PC-9 (cell line): ENCODE results near the gene OMG. TPM values are rescaled to one million over a fixed set of nuclear protein-coding genes. Genes with fewer than 3 reads are reported as not detected.

Experiments
- BruUV-seq: library from RNA; stranded (reverse); fragments of 400-500 nt; replicated peaks from 2 replicates; lab custom pipeline; 2021; lab: Mats Ljungman, UMichigan
- CTCF ChIA-PET: fragments of 300-600 bp; sonication (Branson Sonifier 250); formaldehyde crosslinking; loops from one replicate; lab custom pipeline; 2022; ENCODE audit warnings: antibody characterized with exemption; lab: Charles Lee
- POLR2A ChIA-PET: fragments of 300-600 bp; sonication (Branson Sonifier 250); formaldehyde crosslinking; loops from one replicate; lab custom pipeline; 2022; ENCODE audit warnings: antibody characterized with exemption; ENCODE audit not compliant: unreplicated experiment; lab: Charles Lee
- DNase-seq, 2 experiments: peaks; one replicate each; pipeline versions ENCODE4 v3.0.0 to v3.0.0-alpha.2; 2015 to 2022; ENCODE audit warnings: mixed read lengths in 1 of 2
- H2AFZ ChIP-seq: fragments of 200-600 bp; sonication (generic); 2 replicates; pipeline ENCODE4 v1.8.1; 2017; ENCODE audit warnings: antibody characterized with exemption
- H3F3A ChIP-seq: fragments of 200-600 bp; sonication (generic); 2 replicates; pipeline ENCODE4 v1.8.1; 2017; ENCODE audit warnings: antibody characterized with exemption, mild to moderate bottlenecking, low read depth; ENCODE audit not compliant: insufficient read depth
- H3K27ac ChIP-seq: fragments of 200-600 bp; sonication (generic); 2 replicates; pipeline ENCODE4 v1.6.1; 2016; ENCODE audit warnings: mixed run types
- H3K27me3 ChIP-seq: fragments of 200-600 bp; sonication (generic); 2 replicates; pipeline ENCODE4 v1.6.1; 2016; ENCODE audit warnings: low read depth, mixed run types; ENCODE audit not compliant: insufficient read depth
- H3K36me3 ChIP-seq: fragments of 200-600 bp; sonication (generic); 2 replicates; pipeline ENCODE4 v1.6.1; 2016; ENCODE audit warnings: low read depth, mixed run types
- H3K4me1 ChIP-seq: fragments of 200-600 bp; sonication (generic); replicated peaks from 2 replicates; pipeline ENCODE4 v1.6.1; 2016; ENCODE audit warnings: mixed run types; ENCODE audit not compliant: insufficient read depth
- H3K4me2 ChIP-seq: fragments of 200-600 bp; sonication (generic); 2 replicates; pipeline ENCODE4 v1.6.1; 2017; ENCODE audit warnings: mixed run types
- H3K4me3 ChIP-seq: fragments of 200-600 bp; sonication (generic); 2 replicates; pipeline ENCODE4 v1.6.1; 2016; ENCODE audit warnings: mixed run types
- H3K79me2 ChIP-seq: fragments of 200-600 bp; sonication (generic); 2 replicates; pipeline ENCODE4 v1.6.1; 2017; ENCODE audit warnings: low read depth, mixed run types
- H3K9me2 ChIP-seq: fragments of 200-600 bp; sonication (generic); 2 replicates; pipeline ENCODE4 v1.8.1; 2017; ENCODE audit warnings: mild to moderate bottlenecking; ENCODE audit not compliant: insufficient read depth
- H3K9me3 ChIP-seq: fragments of 200-600 bp; sonication (generic); 2 replicates; pipeline ENCODE4 v1.8.1; 2016; ENCODE audit warnings: low read depth; ENCODE audit not compliant: insufficient read depth
- H4K20me1 ChIP-seq: fragments of 200-600 bp; sonication (generic); 2 replicates; pipeline ENCODE4 v1.8.1; 2017; ENCODE audit not compliant: insufficient read depth
- CTCF ChIP-seq: fragments of 200-600 bp; sonication (generic); conservative IDR thresholded peaks from 2 replicates; pipeline ENCODE4 v1.6.1; 2017; ENCODE audit warnings: mixed run types, antibody characterized with exemption, mild to moderate bottlenecking, moderate library complexity
- EZH2 ChIP-seq: fragments of 200-600 bp; sonication (generic); IDR thresholded peaks from 2 replicates; pipeline ENCODE4 v1.8.0; 2017; ENCODE audit warnings: antibody characterized with exemption, low read depth
- intact Hi-C: fragments of 100-400 bp; cut with micrococcal nuclease; formaldehyde crosslinking; loops from one replicate; pipeline ENCODE4 v1.10.0; 2022; ENCODE audit not compliant: unreplicated experiment
- total RNA-seq: library from RNA; stranded (reverse); gene quantifications from 2 replicates; pipeline ENCODE4 v1.2.3, GENCODE V29; 2021

Gene OMG
- total RNA-seq, 1 experiment from 2014 or later: not detected

GRCh38 chr17:31283841-31284240 is 13.2 kb downstream of the OMG start:
- no peaks in the 10 kb centered on the region for H3K79me2 ChIP-seq
- TF ChIP-seq CTCF: no peak
- no peak for TF ChIP-seq EZH2
- no peak overlapping the region for H3K4me3 ChIP-seq
- H3F3A ChIP-seq: no peaks in the 10 kb centered on the region
- H3K4me2 ChIP-seq: no peak overlapping the region
- no peaks in the 10 kb centered on the region for H3K36me3 ChIP-seq
- no peaks in the 10 kb centered on the region for H3K27me3 ChIP-seq
- no TSS peak for BruUV-seq
- intact Hi-C loops: no loop called here
- H4K20me1 ChIP-seq: no peaks in the 10 kb centered on the region
- H3K4me1 ChIP-seq: no peaks in the 10 kb centered on the region
- CTCF ChIA-PET: no interaction called here
- H2AFZ ChIP-seq: no peak overlapping the region
- no peak overlapping the region for H3K27ac ChIP-seq
- no peaks in the 10 kb centered on the region for H3K9me2 ChIP-seq
- no peaks in the 10 kb centered on the region for H3K9me3 ChIP-seq
- POLR2A ChIA-PET: no interaction called here
- DNase-seq: no peak

GRCh38 chr17:31281061-31281460 is 16.0 kb downstream of the OMG start:
- Histone ChIP-seq H3K4me2 (no peak overlapping the region), H3K36me3 (no peaks in the 10 kb centered on the region), H3F3A (no peaks in the 10 kb centered on the region), H3K27me3 (no peaks in the 10 kb centered on the region), H2AFZ (no peak overlapping the region), H3K4me3 (no peak overlapping the region), H3K9me3 (no peaks in the 10 kb centered on the region), H4K20me1 (no peaks in the 10 kb centered on the region), H3K27ac (no peak overlapping the region), H3K79me2 (no peaks in the 10 kb centered on the region), H3K9me2 (no peaks in the 10 kb centered on the region), H3K4me1 (no peaks in the 10 kb centered on the region)
- intact Hi-C loops: no loop called here
- no TSS peak for BruUV-seq
- CTCF ChIA-PET: no interaction called here
- no peak for DNase-seq
- TF ChIP-seq CTCF (no peak), EZH2 (no peak)
- POLR2A ChIA-PET: interaction anchor here (0.6 kb wide), 1 partner anchor 14 kb away, joined by 3 read pairs; no protein-coding TSS in a partner anchor

- Histone ChIP-seq H3K27me3 (no peaks in the 10 kb centered on the region), H3K79me2 (no peaks in the 10 kb centered on the region), H3K36me3 (no peaks in the 10 kb centered on the region; the same call in 1 of the 2 replicates), H3F3A (no peaks in the 10 kb centered on the region), H4K20me1 (no peaks in the 10 kb centered on the region), H3K4me3 (no peak overlapping the region), H3K9me3 (no peaks in the 10 kb centered on the region), H2AFZ (no peak overlapping the region), H3K4me2 (no peak overlapping the region), H3K4me1 (no peaks in the 10 kb centered on the region), H3K27ac (no peak overlapping the region), H3K9me2 (no peaks in the 10 kb centered on the region)
- POLR2A ChIA-PET: no interaction called here
- BruUV-seq: no TSS peak
- no peak for DNase-seq
- CTCF ChIA-PET: no interaction called here
- TF ChIP-seq CTCF (no peak), EZH2 (no peak)
- intact Hi-C loops: no loop called here
Measured at GRCh38 chr17:31279401-31279800, 17.6 kb downstream of the OMG start.
